HL-60 (cell line): ENCODE measurements around the gene SRSF3.

ENCODE experiments used
- DNase-seq, 2 experiments: peaks; one replicate each; pipeline ENCODE4 v3.0.0-alpha.2; 2010 to 2020; ENCODE audit warnings: low read depth in 1 of 2, low spot score in 1 of 2
- H3K27ac ChIP-seq: fragments of 250-450 bp; sonication (Bioruptor Pico); replicated peaks from 2 replicates; pipeline ENCODE4 v1.5.1; 2020; ENCODE audit warnings: mild to moderate bottlenecking, moderate library complexity
- H3K27me3 ChIP-seq: fragments of 250-450 bp; sonication (Bioruptor Pico); 2 replicates; pipeline ENCODE4 v1.5.1; 2021; ENCODE audit warnings: mild to moderate bottlenecking, moderate library complexity; ENCODE audit not compliant: insufficient read depth, poor library complexity, severe bottlenecking
- H3K4me3 ChIP-seq: replicated peaks from 2 replicates; pipeline ENCODE4 v1.5.1; 2011; ENCODE audit warnings: mild to moderate bottlenecking, control low read depth, low read length; ENCODE audit not compliant: insufficient read depth
- GABPA ChIP-seq: IDR thresholded peaks from 2 replicates; pipeline ENCODE4 v1.6.1; 2012; ENCODE audit warnings: low read depth
- POLR2AphosphoS5 ChIP-seq: IDR thresholded peaks from 2 replicates; pipeline ENCODE4 v1.6.1; 2012; ENCODE audit warnings: low read depth
- SPI1 ChIP-seq: IDR thresholded peaks from 2 replicates; pipeline ENCODE4 v1.6.1; 2012; ENCODE audit warnings: low read depth, mild to moderate bottlenecking, borderline replicate concordance
- TF ChIP-seq, protein P1 (sequence below): IDR thresholded peaks from 2 replicates; pipeline ENCODE4 v1.6.1; 2012; ENCODE audit warnings: low read depth; ENCODE audit not compliant: insufficient replicate concordance
- TF ChIP-seq, protein P2 (sequence below): IDR thresholded peaks from one replicate; pipeline ENCODE4 v1.5.1; 2011; ENCODE audit warnings: low read length, control low read depth, inconsistent platforms; ENCODE audit not compliant: insufficient read depth

SRSF3 gene

DNA sequence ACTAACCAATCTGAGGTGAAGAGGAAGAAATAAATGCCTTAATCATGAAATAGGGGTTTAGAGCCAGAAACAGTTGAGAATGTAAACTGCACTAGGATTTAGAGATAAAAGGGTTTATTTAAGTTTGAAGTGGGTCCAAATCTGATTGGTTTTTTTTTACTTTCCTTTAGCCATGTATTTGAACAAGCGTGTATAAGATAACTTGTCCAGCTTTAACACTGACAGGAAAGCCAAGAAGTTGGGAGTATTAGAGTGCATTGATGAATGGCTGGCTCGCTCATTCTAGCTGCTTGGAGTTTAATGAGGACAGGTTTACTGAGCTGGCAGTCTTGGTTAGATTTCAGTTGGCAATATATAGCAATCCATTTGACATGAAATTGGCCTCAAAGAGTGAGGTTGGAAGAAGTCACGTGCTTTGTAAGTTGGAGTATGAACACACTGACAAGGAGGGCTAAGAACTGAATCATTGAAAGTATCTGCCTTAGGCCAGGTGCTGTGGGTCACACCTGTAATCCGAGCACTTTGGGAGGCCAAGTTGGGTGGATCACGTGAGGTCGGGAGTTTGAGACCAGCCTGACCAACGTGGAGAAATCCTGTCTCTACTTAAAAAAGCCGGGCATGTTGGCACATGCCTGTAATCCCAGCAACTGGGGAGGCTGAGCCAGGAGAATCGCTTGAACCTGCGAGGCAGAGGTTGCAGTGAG lies 13.7 kb downstream of the SRSF3 start:
- no peak for DNase-seq

DNA sequence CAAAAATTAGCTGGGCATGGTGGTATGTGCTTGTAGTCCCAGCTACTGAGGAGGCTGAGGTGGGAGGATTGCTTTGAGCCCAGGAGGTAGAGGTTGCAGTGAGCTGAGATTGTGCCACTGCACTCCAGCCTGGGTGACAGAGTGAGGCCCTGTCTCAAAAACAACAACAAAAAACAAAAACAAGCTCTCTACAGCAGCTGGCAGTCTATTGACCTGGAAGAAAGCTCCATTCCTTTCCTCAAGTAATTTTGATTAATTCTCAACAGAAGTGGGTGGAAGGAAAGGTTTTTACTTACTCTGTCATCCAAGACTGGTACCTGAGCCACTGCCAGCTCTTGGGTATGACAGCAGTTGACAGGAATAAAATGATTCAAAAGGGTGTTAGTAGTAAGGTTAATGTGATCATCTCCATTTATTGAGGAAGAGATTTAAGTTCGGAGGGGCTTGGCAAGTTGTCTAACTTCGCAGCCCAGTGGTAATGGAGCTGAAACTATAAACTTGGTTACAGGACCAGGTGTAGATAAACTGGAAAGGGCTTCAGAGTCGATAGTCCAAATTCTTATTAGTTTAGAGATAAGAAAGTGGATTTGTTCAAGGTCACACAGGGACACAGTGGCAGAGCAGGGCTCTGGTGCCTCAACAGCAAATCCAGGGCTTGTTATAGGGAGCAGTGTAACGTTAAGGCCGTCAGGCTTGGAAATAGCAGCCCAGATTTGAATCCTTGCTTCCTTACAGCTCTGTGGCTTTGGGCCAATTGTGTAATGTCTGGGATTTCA lies 14.8 kb downstream of the SRSF3 start:
- H3K27me3 ChIP-seq = no peaks in the 10 kb centered on the region
- no peak overlapping the region for H3K27ac ChIP-seq
- DNase-seq = no peak
- TF ChIP-seq POLR2AphosphoS5 (no peak; the same call in 1 of the 2 replicates), SPI1 (no peak), GABPA (no peak)
- TF ChIP-seq, protein P1, sequence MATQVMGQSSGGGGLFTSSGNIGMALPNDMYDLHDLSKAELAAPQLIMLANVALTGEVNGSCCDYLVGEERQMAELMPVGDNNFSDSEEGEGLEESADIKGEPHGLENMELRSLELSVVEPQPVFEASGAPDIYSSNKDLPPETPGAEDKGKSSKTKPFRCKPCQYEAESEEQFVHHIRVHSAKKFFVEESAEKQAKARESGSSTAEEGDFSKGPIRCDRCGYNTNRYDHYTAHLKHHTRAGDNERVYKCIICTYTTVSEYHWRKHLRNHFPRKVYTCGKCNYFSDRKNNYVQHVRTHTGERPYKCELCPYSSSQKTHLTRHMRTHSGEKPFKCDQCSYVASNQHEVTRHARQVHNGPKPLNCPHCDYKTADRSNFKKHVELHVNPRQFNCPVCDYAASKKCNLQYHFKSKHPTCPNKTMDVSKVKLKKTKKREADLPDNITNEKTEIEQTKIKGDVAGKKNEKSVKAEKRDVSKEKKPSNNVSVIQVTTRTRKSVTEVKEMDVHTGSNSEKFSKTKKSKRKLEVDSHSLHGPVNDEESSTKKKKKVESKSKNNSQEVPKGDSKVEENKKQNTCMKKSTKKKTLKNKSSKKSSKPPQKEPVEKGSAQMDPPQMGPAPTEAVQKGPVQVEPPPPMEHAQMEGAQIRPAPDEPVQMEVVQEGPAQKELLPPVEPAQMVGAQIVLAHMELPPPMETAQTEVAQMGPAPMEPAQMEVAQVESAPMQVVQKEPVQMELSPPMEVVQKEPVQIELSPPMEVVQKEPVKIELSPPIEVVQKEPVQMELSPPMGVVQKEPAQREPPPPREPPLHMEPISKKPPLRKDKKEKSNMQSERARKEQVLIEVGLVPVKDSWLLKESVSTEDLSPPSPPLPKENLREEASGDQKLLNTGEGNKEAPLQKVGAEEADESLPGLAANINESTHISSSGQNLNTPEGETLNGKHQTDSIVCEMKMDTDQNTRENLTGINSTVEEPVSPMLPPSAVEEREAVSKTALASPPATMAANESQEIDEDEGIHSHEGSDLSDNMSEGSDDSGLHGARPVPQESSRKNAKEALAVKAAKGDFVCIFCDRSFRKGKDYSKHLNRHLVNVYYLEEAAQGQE = no peak
- TF ChIP-seq, protein P2, sequence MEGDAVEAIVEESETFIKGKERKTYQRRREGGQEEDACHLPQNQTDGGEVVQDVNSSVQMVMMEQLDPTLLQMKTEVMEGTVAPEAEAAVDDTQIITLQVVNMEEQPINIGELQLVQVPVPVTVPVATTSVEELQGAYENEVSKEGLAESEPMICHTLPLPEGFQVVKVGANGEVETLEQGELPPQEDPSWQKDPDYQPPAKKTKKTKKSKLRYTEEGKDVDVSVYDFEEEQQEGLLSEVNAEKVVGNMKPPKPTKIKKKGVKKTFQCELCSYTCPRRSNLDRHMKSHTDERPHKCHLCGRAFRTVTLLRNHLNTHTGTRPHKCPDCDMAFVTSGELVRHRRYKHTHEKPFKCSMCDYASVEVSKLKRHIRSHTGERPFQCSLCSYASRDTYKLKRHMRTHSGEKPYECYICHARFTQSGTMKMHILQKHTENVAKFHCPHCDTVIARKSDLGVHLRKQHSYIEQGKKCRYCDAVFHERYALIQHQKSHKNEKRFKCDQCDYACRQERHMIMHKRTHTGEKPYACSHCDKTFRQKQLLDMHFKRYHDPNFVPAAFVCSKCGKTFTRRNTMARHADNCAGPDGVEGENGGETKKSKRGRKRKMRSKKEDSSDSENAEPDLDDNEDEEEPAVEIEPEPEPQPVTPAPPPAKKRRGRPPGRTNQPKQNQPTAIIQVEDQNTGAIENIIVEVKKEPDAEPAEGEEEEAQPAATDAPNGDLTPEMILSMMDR = no peak
- no peak overlapping the region for H3K4me3 ChIP-seq

More for the DNA sequence above, 13.7 kb downstream of the SRSF3 start:
- no peaks in the 10 kb centered on the region for H3K27me3 ChIP-seq
- no peak overlapping the region for H3K27ac ChIP-seq
- no peak for TF ChIP-seq SPI1
- no peak overlapping the region for H3K4me3 ChIP-seq

DNA sequence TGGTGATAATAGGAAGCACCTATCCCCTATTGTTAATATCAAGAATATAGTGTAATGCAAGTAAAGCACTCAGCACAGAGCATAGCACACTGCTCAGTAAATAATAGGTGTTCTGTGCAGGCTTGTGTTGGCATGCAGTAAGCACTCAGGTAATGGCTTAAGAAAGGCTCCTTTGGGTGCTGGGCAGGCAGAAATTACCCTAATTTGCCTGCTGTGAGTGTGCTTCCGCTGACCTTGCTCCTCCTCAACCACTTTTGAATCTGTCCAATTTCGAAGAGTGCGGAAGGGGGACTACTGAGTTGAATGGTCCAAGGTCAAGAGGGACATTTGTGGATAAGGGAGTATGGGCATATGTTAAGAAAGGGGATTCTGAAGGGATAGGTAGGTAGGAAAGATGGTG lies 15.4 kb downstream of the SRSF3 start:
- no peak overlapping the region for H3K4me3 ChIP-seq
- TF ChIP-seq SPI1 = no peak
- TF ChIP-seq GABPA = no peak
- TF ChIP-seq, protein P1 = no peak
- no peak for TF ChIP-seq POLR2AphosphoS5
- TF ChIP-seq, protein P2 = no peak
- H3K27me3 ChIP-seq = no peaks in the 10 kb centered on the region
- H3K27ac ChIP-seq = no peak overlapping the region
- DNase-seq = no peak

DNA sequence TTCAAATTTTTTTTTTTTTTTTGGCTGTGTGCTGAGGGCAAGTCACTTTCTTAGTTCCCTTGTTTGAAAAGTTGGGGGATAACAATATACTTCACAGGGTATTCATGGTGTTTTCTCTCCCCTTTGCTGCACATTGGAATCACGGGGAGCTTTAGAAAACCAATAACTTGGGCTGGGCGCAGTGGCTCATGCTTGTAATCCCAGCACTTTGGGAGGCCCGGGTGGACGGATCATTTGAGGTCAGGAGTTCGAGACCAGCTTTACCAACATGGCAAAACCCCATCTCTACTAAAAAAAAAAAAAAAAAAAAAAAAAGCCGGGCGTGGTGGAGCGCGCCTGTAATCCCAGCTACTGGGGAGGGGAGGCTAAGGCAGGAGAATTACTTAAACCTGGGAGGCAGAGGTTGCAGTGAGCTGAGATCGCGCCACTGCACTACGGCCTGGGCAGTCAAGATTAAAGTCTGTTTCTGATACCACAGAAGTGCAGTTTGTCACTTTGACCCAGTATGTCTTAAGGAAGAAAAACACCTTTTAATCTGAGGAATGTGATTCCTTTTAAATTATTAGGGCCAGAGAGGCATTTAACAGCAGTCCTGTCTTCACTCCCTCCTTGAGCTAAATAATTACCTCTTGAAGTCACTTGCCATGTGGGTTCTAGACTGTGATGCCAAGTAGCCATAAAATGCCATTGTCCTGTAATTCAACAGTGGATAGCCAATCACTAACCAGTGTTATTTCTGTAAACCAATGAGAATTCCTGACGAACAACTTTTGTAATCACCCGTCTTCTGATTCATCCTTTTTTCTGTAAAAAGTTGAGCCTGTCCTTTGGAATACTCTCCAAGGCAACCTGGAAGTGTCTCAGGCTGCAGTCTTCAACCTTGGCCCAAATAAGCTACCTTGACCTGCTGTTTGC lies 16.1 kb downstream of the SRSF3 start:
- no peak overlapping the region for H3K27ac ChIP-seq
- no peak overlapping the region for H3K4me3 ChIP-seq

More for the DNA sequence above, 16.1 kb downstream of the SRSF3 start:
- no peak for DNase-seq
- H3K27me3 ChIP-seq = no peaks in the 10 kb centered on the region
- TF ChIP-seq POLR2AphosphoS5 = no peak
- TF ChIP-seq, protein P1 = no peak
- TF ChIP-seq SPI1 = no peak
- TF ChIP-seq, protein P2 = no peak
- no peak for TF ChIP-seq GABPA
